Lower leg skin (tissue), 4 donors: ENCODE results near the gene NTM. TPM values are rescaled to one million over a fixed set of nuclear protein-coding genes. Genes with fewer than 3 reads are reported as not detected.
A peak's percentile ranks its signal among the peaks of the same experiment; 100 is the strongest.

Experiments used
- DNase-seq, 2 donors: peaks; one replicate each; pipeline ENCODE4 v3.0.0-alpha.2; 2019; ENCODE audit warnings: low spot score in 2 of 2
- H3K4me3 ChIP-seq: fragments of 200-600 bp; sonication (generic); 2 replicates; pipeline ENCODE4 v1.5.1; 2017; ENCODE audit warnings: mild to moderate bottlenecking, low read depth; ENCODE audit not compliant: poor library complexity, severe bottlenecking
- POLR2A ChIP-seq, 2 donors: fragments of 450-650 bp; IDR thresholded peaks; one replicate each; pipeline ENCODE4 v1.6.1; 2016 to 2017; ENCODE audit warnings: antibody characterized with exemption in 2 of 2, mild to moderate bottlenecking in 1 of 2, moderate library complexity in 1 of 2
- WGBS, 2 donors: methylation state at CpG; one replicate each; pipeline ENCODE4 v1.1.5; 2018; 5-methylcytosine and 5-hydroxymethylcytosine counted together
- intact Hi-C: fragments of 100-400 bp; cut with DNase I; formaldehyde crosslinking; loops from one replicate; pipeline ENCODE4 v1.15.0; 2023; ENCODE audit warnings: low total_unique reads
- total RNA-seq, 4 donors: library from RNA; depleted of rRNA; stranded (reverse); fragments of >200 nt; gene quantifications; one replicate each; pipeline ENCODE4 v1.1.0, GENCODE V29; 2016
- TF ChIP-seq, protein P1 (sequence below), 3 donors: fragments of 450-650 bp; IDR thresholded peaks; one replicate each; pipeline ENCODE4 v1.5.1; 2016; ENCODE audit warnings: antibody characterized with exemption in 3 of 3, mild to moderate bottlenecking in 3 of 3, moderate library complexity in 2 of 3

NTM gene
- total RNA-seq, 4 donors from 2014 or later = 2.8 to 5.7 (median 4.9) TPM

DNA sequence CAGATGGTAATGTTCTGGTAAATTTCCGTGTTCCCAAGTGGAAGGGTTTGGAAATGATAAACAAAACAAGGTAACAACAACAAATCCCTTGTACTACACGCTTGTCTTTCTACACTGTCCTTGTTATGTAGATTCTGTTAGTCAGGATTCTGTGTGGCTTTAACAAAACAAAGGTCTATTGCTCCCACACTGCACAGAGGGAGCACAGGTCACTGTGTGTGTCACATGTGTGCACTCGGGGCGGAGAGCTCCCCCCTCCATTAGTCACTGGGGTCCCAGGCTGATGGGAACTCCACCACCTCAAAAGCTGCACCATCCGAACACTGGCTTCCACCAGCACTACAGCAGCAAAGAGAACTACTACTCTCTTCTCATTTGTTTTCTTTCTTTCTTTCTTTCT, 227.9 kb downstream of the NTM start:
- TF ChIP-seq, protein P1, sequence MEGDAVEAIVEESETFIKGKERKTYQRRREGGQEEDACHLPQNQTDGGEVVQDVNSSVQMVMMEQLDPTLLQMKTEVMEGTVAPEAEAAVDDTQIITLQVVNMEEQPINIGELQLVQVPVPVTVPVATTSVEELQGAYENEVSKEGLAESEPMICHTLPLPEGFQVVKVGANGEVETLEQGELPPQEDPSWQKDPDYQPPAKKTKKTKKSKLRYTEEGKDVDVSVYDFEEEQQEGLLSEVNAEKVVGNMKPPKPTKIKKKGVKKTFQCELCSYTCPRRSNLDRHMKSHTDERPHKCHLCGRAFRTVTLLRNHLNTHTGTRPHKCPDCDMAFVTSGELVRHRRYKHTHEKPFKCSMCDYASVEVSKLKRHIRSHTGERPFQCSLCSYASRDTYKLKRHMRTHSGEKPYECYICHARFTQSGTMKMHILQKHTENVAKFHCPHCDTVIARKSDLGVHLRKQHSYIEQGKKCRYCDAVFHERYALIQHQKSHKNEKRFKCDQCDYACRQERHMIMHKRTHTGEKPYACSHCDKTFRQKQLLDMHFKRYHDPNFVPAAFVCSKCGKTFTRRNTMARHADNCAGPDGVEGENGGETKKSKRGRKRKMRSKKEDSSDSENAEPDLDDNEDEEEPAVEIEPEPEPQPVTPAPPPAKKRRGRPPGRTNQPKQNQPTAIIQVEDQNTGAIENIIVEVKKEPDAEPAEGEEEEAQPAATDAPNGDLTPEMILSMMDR (IDR thresholded peaks at IDR 0.05) = no peak
- TF ChIP-seq POLR2A (IDR thresholded peaks at IDR 0.05) = no peak
- peak in 1 of 2 donors; percentile 34 for DNase-seq
- H3K4me3 ChIP-seq = no peak overlapping the region
- WGBS, 2 donors = 63 to 65% methylated on average over 5 of the region's 5 CpGs
- intact Hi-C loops = no loop called here

DNA sequence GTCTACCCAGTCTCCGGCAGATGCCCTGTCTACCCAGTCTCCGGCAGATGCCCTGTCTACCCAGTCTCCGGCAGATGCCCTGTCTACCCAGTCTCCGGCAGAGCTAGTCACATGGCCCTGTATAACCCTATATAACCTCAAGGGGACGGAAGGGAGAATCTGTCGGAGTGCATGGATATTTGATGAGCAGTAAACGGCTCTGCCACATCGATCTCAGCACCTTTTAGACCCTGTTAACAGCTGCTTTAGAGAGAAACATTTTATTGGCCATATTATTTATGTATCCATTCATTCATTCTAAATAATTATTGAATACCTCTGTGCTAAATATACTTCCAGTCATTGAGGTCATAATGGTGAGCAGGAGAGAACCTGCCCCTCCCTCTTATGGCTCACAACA, 228.9 kb downstream of the NTM start:
- intact Hi-C loops = no loop called here
- H3K4me3 ChIP-seq = no peak overlapping the region
- DNase-seq = no peak
- 81 to 84% methylated on average over 8 of the region's 8 CpGs for WGBS, 2 donors
- TF ChIP-seq, protein P1 (IDR thresholded peaks at IDR 0.05) = no peak
- no peak for TF ChIP-seq POLR2A (IDR thresholded peaks at IDR 0.05)

DNA sequence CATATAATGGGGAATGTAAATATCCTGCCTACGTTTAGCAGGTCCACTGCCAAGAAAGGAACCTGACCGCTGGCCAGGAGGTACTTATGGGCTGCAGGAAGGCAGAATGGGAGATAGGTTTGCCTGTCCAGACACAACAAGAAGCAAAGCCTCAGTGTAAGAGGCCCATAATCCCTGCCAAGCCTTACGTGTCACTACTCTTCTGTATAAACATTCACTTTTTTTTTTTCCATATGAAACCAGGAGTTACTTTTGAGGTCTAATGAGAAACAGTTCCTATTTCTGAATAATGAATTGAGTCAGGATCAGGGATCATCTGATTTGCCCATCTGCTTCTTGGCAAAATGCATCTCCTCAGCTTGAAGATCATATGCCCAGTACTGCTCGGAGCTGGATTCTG, 230.2 kb downstream of the NTM start:
- no peak for DNase-seq
- 34 to 42% methylated on average over 4 of the region's 4 CpGs for WGBS, 2 donors
- intact Hi-C loops = no loop called here

DNA sequence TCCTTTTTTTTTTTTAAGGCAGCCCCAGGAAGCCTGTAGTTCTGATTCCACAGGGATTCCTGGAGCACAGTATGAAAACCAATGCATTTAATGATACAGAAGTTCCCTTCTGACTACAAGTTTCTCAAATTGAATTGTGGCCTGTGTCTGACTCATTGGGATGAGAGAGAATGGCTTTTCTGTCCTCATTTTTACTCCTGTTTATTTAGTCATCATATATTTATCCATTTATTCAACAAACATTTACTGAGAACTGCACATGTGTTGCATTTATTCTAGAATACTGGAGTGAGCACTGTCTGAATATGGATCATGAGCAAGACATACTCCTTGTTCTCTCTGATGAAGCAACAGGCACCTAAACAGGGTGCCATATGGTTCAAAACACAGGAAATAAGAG, 231.2 kb downstream of the NTM start:
- intact Hi-C loops = no loop called here
- TF ChIP-seq, protein P1 (IDR thresholded peaks at IDR 0.05) = no peak
- no peak for DNase-seq
- no peak overlapping the region for H3K4me3 ChIP-seq

More for the DNA sequence above, 230.2 kb downstream of the NTM start:
- no peak overlapping the region for H3K4me3 ChIP-seq
- TF ChIP-seq POLR2A (IDR thresholded peaks at IDR 0.05) = no peak
- TF ChIP-seq, protein P1 (IDR thresholded peaks at IDR 0.05) = no peak

DNA sequence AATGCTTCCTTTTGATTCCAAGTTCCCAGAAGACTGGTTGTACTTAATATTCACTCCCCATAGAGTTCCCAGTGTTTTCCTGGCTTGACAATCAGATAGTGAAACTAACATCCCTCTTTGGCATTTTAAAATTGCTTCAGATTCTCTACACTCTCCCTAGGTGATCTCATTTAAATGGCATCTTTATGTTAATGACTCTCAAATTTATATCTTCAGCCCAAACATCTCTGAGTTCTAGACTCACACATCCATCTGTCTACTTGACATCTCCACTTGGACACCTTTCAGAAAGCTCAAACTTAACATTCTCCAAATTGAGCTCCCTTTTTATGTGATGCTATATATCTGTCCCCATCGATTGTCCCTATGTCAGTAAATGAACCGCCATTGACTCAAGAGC, 232.0 kb downstream of the NTM start:
- intact Hi-C loops = no loop called here
- no peak for DNase-seq
- no peak for TF ChIP-seq POLR2A (IDR thresholded peaks at IDR 0.05)
- WGBS, 2 donors = 83 to 91% methylated on average over 2 of the region's 2 CpGs
- H3K4me3 ChIP-seq = no peak overlapping the region

DNA sequence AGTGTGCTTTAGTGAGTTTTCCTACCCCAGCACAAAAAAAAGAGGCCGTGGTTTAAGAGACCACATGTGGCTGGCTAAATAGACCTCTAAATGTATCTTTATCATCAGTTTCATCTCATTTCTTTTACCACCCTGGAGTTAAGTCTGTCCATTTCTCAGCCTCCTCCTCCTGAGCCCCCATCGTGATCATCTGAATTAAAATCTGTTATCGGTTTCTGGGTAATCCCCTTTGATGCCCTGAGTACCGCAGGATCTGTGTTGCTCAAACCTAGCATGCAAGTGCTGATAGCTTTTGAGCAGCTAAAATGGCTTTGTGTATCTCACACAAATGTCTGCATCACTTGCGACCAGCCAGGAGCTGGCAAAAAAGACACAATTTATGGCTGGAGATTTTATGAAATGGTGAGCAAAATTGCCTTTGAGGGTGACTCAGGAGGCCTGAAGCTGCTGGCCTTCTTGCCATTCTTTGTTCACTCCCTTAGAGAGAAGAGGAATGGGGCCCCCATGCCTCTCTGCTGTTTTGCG, 236.5 kb downstream of the NTM start:
- TF ChIP-seq, protein P1 (IDR thresholded peaks at IDR 0.05) = no peak
- no peak for TF ChIP-seq POLR2A (IDR thresholded peaks at IDR 0.05)
- H3K4me3 ChIP-seq = no peak overlapping the region
- intact Hi-C loops = no loop called here
- DNase-seq = peak in 1 of 2 donors; percentile 12
- 81 to 84% methylated on average over 6 of the region's 6 CpGs for WGBS, 2 donors
